ENCODE data around the gene NMS. TPM values are rescaled to one million over a fixed set of nuclear protein-coding genes. Genes with fewer than 3 reads are reported as not detected.

NMS gene
- total and polyA plus RNA-seq, 2 of the 13 experiments (the other 11 are each of a cell fraction or from before 2014, with no cell fraction given), result not detected

- BruUV-seq (replicated peaks), result no TSS peak
- Histone ChIP-seq H2AFZ (ENCODE audit: low read length) (no peak overlapping the region), H3K9me3 (ENCODE audit: low read length) (no peaks in the 10 kb centered on the region), H4K20me1 (ENCODE audit: insufficient read depth, low read length) (no peaks in the 10 kb centered on the region), H3K9ac (ENCODE audit: insufficient read depth, low read depth, low read length) (no peak overlapping the region), H3K27ac (ENCODE audit: extremely low read length, insufficient read depth, low read length) (no peak overlapping the region), H3K4me2 (ENCODE audit: low read depth, low read length) (no peak overlapping the region), H3K79me2 (ENCODE audit: insufficient read depth, low read length) (no peaks in the 10 kb centered on the region), H3K4me1 (ENCODE audit: insufficient read depth, low read length) (no peaks in the 10 kb centered on the region), H3K27me3 (ENCODE audit: control insufficient read depth in 1 of 2, insufficient read depth in 2 of 2, low read length in 2 of 2) (peaks cover 0 to 5% of the 10 kb centered on the region in 2 experiments; a peak in 1 of 5 replicates), H3K36me3 (replicated peaks in 1 of 2; ENCODE audit: control insufficient read depth in 1 of 2, insufficient read depth in 2 of 2, low read length in 2 of 2) (no peaks in the 10 kb centered on the region), H3K4me3 (replicated peaks in 1 of 3; ENCODE audit: insufficient read depth in 1 of 3, low read depth in 2 of 3, low read length in 3 of 3) (no peak overlapping the region)
- DNase-seq (ENCODE audit: low spot score) (no peak), ATAC-seq (no peak), FAIRE-seq (no peak)
- WGBS (ENCODE audit: low lambda C conversion rate), result 54% methylated on average over 15 of the region's 15 CpGs
- in situ Hi-C loops (cut with HindIII; ENCODE audit: extremely low pct_ligation_motif_present, low pct_unique_long_range_greater_than_20kb), result no loop called here
- ChIA-PET CTCF (ENCODE audit: low intra/inter-chr PET ratio, low total read pairs) (no interaction called here), POLR2A (no interaction called here)
- intact Hi-C loops (cut with micrococcal nuclease; ENCODE audit: unreplicated experiment), result no loop called here
- TF ChIP-seq THRA (CRISPR knock-in tag; IDR thresholded peaks at IDR 0.05; ENCODE audit: borderline replicate concordance) (no peak), ZNF496 (CRISPR knock-in tag; IDR thresholded peaks at IDR 0.05; ENCODE audit: insufficient replicate concordance) (no peak), ZNF740 (CRISPR knock-in tag; IDR thresholded peaks at IDR 0.05) (no peak), PRDM4 (CRISPR knock-in tag; IDR thresholded peaks at IDR 0.05; ENCODE audit: borderline replicate concordance) (no peak), NR2F6 (IDR thresholded peaks at IDR 0.05) (no peak), NR2F6 (CRISPR knock-in tag; IDR thresholded peaks at IDR 0.05) (no peak), DBP (CRISPR knock-in tag; IDR thresholded peaks at IDR 0.05; ENCODE audit: not compliant biosample characterization) (no peak), HOXA7 (CRISPR knock-in tag; IDR thresholded peaks at IDR 0.05) (no peak), CHCHD3 (CRISPR knock-in tag; IDR thresholded peaks at IDR 0.05) (no peak), RFXAP (CRISPR knock-in tag; IDR thresholded peaks at IDR 0.05; ENCODE audit: borderline replicate concordance) (no peak), KMT2B (CRISPR knock-in tag; IDR thresholded peaks at IDR 0.05) (no peak), POLR2AphosphoS5 (IDR thresholded peaks at IDR 0.05; ENCODE audit: low read depth, low read length) (no peak)
These were observed 44.5 kb upstream of the NMS start for GRCh38 chr2:100425573-100426383.
